A172 (cell line): ENCODE results near the gene PPP1R13B. TPM values are rescaled to one million over a fixed set of nuclear protein-coding genes. Genes with fewer than 3 reads are reported as not detected.
A peak's percentile ranks its signal among the peaks of the same experiment; 100 is the strongest.
"Not testable (repeated sequence)": the region's sequence is repeated elsewhere in the genome, so short reads cannot be mapped to it uniquely, and the experiment has no call there.

Source experiments
- DNase-seq: peaks from one replicate; pipeline ENCODE4 v3.0.0-alpha.2; 2015; ENCODE audit warnings: low spot score
- total RNA-seq: library from RNA; depleted of rRNA; stranded (reverse); fragments of >200 nt; shearing (Covaris generic); gene quantifications from 2 replicates; pipeline ENCODE4 v1.2.3, GENCODE V29; 2014

Gene PPP1R13B
- total RNA-seq, 1 experiment from 2014 or later, result 4.8 TPM

GRCh38 chr14:103832046-103832445 lies 15.3 kb downstream of the PPP1R13B start:
- DNase-seq, result peak; percentile 8

GRCh38 chr14:103830511-103831270 lies 16.7 kb downstream of the PPP1R13B start:
- no peak for DNase-seq

GRCh38 chr14:103828315-103828967 lies 18.9 kb downstream of the PPP1R13B start:
- DNase-seq, result no peak

- DNase-seq, result no peak
Observed at GRCh38 chr14:103825101-103825500, 22.3 kb downstream of the PPP1R13B start.

DNA sequence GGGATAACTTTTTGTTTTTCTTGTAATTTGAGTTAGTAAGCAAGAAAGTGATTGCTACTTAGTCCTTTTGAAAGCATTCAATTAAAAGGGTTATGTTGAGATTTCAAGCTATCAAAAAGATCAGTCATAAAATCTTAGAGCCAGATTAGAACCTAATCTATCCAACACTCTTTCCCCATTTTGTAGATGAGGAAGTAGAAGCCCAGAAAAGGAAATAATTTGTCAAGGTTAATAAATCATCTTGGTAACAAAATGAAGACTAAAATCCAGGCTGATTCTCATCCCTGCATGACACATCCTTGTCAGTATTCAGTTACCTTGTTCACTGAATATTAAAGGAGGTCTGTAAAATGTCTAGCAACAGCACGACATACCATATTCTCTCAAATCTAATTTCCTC lies 26.5 kb downstream of the PPP1R13B start:
- no peak for DNase-seq

GRCh38 chr14:103820382-103820781 lies 27.0 kb downstream of the PPP1R13B start:
- DNase-seq, result no peak

- no peak for DNase-seq
Observed at GRCh38 chr14:103819503-103820307, 27.7 kb downstream of the PPP1R13B start.

DNA sequence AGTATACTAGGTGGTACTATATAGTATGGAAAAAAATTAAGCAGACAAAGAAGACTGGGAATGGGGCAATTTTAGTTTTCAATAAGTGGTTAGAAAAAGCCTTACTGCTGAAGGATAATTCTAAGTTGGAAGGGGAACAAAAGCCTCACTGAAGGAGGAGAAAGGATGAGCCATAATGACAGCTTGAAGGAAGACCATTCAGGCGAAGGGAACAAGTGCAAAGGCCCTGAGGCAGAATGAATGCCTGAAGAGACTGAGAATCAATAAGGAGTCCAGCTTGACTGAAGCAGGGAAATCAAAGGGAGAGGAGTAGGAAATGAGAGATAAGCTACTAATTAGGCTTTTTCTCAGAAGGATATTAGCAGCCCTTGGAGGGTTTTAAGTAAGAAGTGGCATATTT lies 28.5 kb downstream of the PPP1R13B start:
- no peak for DNase-seq

GRCh38 chr14:103818422-103818821 lies 29.0 kb downstream of the PPP1R13B start:
- DNase-seq, result no peak

DNA sequence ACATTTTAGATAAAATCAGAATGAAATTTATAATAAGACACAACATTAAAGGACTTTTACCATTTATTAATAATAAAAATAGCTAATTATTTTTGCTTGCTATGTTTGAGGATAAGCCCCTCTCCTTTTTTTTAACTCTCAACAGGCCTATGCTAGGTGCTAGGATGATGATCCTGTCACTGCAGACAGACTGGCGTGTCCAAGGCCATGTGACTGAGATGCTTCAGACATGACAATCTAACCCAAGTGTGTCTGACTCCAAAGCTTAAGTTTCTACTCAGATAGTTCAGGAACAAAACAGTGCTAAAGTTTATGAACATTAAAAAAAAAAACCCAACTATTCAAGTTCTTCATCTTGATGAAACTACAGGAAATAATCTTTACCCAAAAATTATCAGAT lies 29.8 kb downstream of the PPP1R13B start:
- no peak for DNase-seq

DNA sequence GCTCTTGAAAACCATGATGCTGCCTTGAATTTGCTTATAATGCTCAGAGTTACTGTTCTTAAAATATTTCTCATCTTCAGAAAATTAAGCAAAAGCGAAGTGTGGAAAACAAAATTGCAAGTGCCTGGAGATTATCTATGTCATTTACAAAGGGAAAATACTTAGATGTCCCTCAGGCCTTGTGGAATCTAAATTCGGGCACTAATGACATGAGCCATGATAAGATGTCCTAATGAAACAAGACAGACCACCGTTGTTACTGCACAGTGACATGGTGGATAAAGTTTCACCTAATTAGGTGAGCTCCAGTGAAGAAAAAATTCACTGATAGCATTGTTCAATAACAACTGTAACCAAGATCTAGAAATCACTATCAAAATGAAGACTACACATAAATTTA lies 30.4 kb downstream of the PPP1R13B start:
- no peak for DNase-seq

GRCh38 chr14:103815253-103815652 lies 32.1 kb downstream of the PPP1R13B start:
- no peak for DNase-seq

DNA sequence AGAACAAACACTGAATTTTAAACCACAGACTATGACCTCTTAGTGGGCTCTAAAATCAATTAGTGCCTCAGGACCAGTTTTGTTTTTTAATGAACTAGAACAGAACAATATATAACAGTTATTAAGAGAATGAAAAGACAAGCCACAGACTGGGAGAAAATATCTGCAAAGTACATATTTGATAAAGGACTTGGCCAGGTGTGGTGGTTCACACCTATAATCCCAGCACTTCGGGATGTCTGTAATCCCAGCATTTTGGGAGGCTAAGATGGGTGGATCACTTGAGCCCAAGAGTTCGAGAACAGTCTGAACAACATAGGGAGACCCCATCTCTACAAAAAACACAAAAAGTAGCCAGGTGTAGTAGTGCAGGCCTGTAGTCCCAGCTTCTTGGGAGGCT lies 36.2 kb downstream of the PPP1R13B start:
- DNase-seq, result no peak

GRCh38 chr14:103808403-103809001 lies 38.9 kb downstream of the PPP1R13B start:
- peak; percentile 47 for DNase-seq

DNA sequence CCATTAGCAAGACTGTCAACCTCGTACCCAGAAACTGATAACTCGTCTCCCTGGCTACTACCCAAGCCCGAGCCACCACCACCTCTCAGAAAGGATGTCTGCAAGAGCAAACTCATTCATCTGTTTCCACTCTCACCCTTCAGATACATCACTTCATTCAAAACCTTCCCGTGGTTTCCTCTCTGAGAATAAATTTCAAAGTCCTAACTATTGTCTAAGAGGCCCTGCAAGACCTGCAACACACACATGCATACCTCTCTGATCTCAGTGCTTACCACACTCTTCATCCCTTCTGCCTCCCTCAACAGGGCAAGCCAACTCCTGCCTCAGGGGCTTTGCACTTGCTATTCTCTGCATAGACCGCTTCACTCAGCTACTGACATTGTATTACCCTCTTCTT lies 40.6 kb downstream of the PPP1R13B start:
- DNase-seq, result no peak

GRCh38 chr14:103805708-103806107 lies 41.7 kb downstream of the PPP1R13B start:
- no peak for DNase-seq

DNA sequence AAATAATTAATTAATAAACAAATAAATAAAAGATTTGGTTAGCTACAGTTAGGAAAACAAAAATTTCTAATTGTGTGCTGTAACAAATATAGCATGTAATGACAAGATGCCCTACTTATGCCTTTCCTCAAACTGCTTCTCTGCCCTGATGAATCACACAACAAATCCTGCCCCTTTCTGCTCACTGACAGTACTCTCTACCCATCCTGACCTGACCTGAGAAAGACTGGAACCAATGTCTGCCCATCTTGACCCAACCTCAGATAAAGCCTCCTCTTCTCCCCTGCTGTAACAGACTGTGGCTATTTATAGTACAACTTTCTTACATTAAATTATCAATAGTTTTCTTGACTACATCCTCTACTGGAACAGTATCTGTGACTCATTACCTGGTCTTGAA lies 43.7 kb downstream of the PPP1R13B start:
- peak; percentile 23 for DNase-seq

DNA sequence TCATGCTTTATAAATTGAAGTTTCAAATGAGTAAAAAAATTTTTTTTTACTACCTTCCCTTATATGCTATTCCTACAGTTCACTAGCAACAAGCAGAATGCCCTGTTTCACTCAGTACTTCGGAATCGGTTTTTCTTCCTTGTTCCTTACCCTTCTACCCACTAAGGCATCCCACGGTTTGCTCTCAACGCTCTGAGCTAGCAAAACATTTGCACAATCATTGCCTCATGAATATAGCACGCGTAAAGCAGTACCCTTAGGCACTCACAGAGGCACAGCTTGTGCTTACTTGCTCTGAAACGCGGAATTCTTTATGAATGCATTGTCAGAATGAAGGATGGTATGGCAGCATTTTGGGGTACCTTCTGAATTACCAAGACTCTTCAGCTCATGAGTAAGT lies 45.0 kb downstream of the PPP1R13B start:
- no peak for DNase-seq

- peak; percentile 44 for DNase-seq
Observed at GRCh38 chr14:103801459-103801858, 45.9 kb downstream of the PPP1R13B start.

GRCh38 chr14:103793192-103793591 lies 54.2 kb downstream of the PPP1R13B start:
- not testable (repeated sequence) for DNase-seq

GRCh38 chr14:103788086-103788485 lies 59.3 kb downstream of the PPP1R13B start:
- no peak for DNase-seq

- no peak for DNase-seq
Observed at GRCh38 chr14:103782376-103782775, 65.0 kb downstream of the PPP1R13B start.
